Activated CD4-positive, CD25-positive, alpha-beta regulatory T cell treated with anti-CD3 and anti-CD28 coated beads, Interleukin-2, amount 50 U/mL, for 16 hours (primary cell): Measurements from ENCODE around the gene TGFBR3L.
"Not testable (repeated sequence)": the region's sequence is repeated elsewhere in the genome, so short reads cannot be mapped to it uniquely, and the experiment has no call there.

Experiments
- DNase-seq: peaks from one replicate; pipeline ENCODE4 v3.0.0-alpha.2; 2020; ENCODE audit warnings: low read depth, low spot score

Gene TGFBR3L

GRCh38 chr19:7879836-7880235 lies 34.8 kb upstream of the TGFBR3L start:
- DNase-seq, result no peak

- DNase-seq, result no peak
Measured at GRCh38 chr19:7881910-7882309, 32.7 kb upstream of the TGFBR3L start.

GRCh38 chr19:7883105-7883504 lies 31.5 kb upstream of the TGFBR3L start:
- DNase-seq, result no peak

- no peak for DNase-seq
Measured at GRCh38 chr19:7883796-7884570, 30.6 kb upstream of the TGFBR3L start.

- no peak for DNase-seq
Measured at GRCh38 chr19:7885818-7886217, 28.8 kb upstream of the TGFBR3L start.

- DNase-seq, result no peak
Measured at GRCh38 chr19:7887408-7888144, 27.1 kb upstream of the TGFBR3L start.

- no peak for DNase-seq
Measured at GRCh38 chr19:7888145-7888825, 26.3 kb upstream of the TGFBR3L start, which contains the start of gene LRRC8E. LRRC8E (plus strand) TSS chr19:7888510; CDS start chr19:7895604, 7,094 bp downstream.

GRCh38 chr19:7888826-7889217 lies 25.8 kb upstream of the TGFBR3L start:
- DNase-seq, result no peak

GRCh38 chr19:7893362-7894101 lies 21.1 kb upstream of the TGFBR3L start:
- DNase-seq, result not testable (repeated sequence)

- DNase-seq, result no peak
Measured at GRCh38 chr19:7894612-7895309, 19.9 kb upstream of the TGFBR3L start.

GRCh38 chr19:7895565-7895964 lies 19.1 kb upstream of the TGFBR3L start:
- no peak for DNase-seq

GRCh38 chr19:7897292-7897691 lies 17.3 kb upstream of the TGFBR3L start:
- DNase-seq, result no peak

- no peak for DNase-seq
Measured at GRCh38 chr19:7898967-7899366, 15.7 kb upstream of the TGFBR3L start.

- no peak for DNase-seq
Measured at GRCh38 chr19:7899751-7900378, 14.8 kb upstream of the TGFBR3L start.

GRCh38 chr19:7900401-7900870 lies 14.2 kb upstream of the TGFBR3L start:
- no peak for DNase-seq

GRCh38 chr19:7900931-7901330 lies 13.7 kb upstream of the TGFBR3L start:
- no peak for DNase-seq

GRCh38 chr19:7901337-7901736 lies 13.3 kb upstream of the TGFBR3L start:
- no peak for DNase-seq

- DNase-seq, result no peak
Measured at GRCh38 chr19:7902796-7903243, 11.8 kb upstream of the TGFBR3L start.

- DNase-seq, result peak; percentile 100
Measured at GRCh38 chr19:7903244-7904073, 11.2 kb upstream of the TGFBR3L start, which contains the start of gene MAP2K7. MAP2K7 (plus strand) TSS chr19:7903877; CDS start chr19:7903945, 68 bp downstream.
